Prostate gland (tissue), 2 donors: ENCODE data around the gene CARD14. TPM values are rescaled to one million over a fixed set of nuclear protein-coding genes. Genes with fewer than 3 reads are reported as not detected.

Source experiments
- DNase-seq: peaks from one replicate; pipeline ENCODE4 v3.0.0-alpha.2; 2019; ENCODE audit warnings: low spot score
- H3K27ac ChIP-seq, 2 donors: fragments of 200-600 bp; sonication (generic); 2 replicates each; pipeline ENCODE4 v1.5.1; 2017 to 2019
- H3K27me3 ChIP-seq: fragments of 200-600 bp; sonication (generic); replicated peaks from 2 replicates; pipeline ENCODE4 v1.5.1; 2019; ENCODE audit not compliant: insufficient read depth
- H3K36me3 ChIP-seq, 2 donors: fragments of 200-600 bp; sonication (generic); 1 replicate in 1 of 2; 2 replicates in 1 of 2; pipeline versions ENCODE4 v1.5.1 to v1.8.1; 2017 to 2019
- H3K4me1 ChIP-seq: fragments of 200-600 bp; sonication (generic); replicated peaks from 2 replicates; pipeline ENCODE4 v1.5.1; 2019
- H3K4me3 ChIP-seq, 2 donors: fragments of 200-600 bp; sonication (generic); 2 replicates each; pipeline ENCODE4 v1.5.1; 2017 to 2019
- H3K9me3 ChIP-seq: fragments of 200-600 bp; sonication (generic); 2 replicates; pipeline ENCODE4 v1.5.1; 2017
- CTCF ChIP-seq, 4 experiments: fragments of 200-600 bp in 2 of 4; fragments of 450-650 bp in 2 of 4; sonication (generic) in 2 of 4; IDR thresholded peaks; 1 replicate in 3 of 4; 2 replicates in 1 of 4; pipeline ENCODE4 v1.5.1; 2016 to 2019; ENCODE audit warnings: antibody characterized with exemption in 4 of 4, mild to moderate bottlenecking in 2 of 4, moderate library complexity in 2 of 4
- POLR2A ChIP-seq: fragments of 450-650 bp; IDR thresholded peaks from one replicate; pipeline ENCODE4 v1.6.1; 2016; ENCODE audit warnings: antibody characterized with exemption, mild to moderate bottlenecking
- POLR2AphosphoS5 ChIP-seq: sonication (generic); formaldehyde crosslinking; IDR thresholded peaks from one replicate; pipeline ENCODE4 v1.6.1; 2017; ENCODE audit warnings: antibody characterized with exemption
- WGBS: methylation state at CpG from one replicate; pipeline ENCODE4 v1.1.5; 2018; 5-methylcytosine and 5-hydroxymethylcytosine counted together
- intact Hi-C: fragments of 100-400 bp; cut with DNase I; formaldehyde crosslinking; loops from one replicate; pipeline ENCODE4 v1.14.2; 2022
- total RNA-seq, 2 donors: library from RNA; depleted of rRNA; stranded (reverse); fragments of >200 nt; gene quantifications; one replicate each; pipeline ENCODE4 v1.1.0, GENCODE V29; 2016

CARD14 gene
- total RNA-seq, 2 donors from 2014 or later = 10.2 to 27.3 TPM

DNA sequence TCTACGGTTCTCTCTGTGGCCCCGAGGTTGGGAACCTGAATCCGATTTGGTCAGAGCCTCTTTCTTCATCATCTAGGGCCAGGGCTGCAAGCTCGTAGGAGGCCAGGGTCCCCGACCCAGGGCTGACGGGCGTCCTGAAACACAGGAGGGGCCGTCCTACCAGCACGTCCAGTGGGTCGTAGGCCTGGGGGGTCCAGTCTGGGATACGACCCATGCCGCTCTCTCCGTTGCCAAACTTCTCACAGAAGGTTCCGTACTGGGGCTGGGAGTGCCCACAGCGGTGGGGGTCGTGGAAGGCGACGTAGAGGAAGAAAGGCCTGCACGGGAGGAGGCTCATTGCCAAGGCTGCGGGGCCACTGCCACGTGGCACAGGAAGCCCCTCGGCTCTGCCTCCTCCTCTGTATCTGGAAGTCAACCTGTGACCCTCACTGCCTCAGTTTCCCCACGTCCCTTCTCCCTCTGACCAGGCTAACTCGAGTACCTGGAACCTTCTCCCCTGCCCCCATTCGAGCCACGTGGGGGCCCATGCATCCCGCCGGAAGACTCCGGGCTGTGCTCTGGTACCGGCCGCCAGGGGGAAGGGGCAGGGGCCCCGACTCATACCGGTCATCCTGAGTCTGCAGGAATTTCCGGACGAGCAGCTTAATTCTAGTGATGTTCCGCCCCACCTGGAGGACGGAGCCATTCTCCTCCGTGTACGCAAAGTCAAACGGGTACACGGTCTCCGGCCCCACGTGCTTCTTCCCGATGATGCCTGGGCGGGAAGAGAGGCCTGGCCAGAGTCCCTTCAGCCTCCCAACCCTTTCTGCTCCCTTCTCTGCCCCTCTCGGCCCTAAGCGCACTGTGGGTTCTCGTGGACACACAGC is 44.4 kb downstream of the CARD14 start:
- H3K27me3 ChIP-seq = no peaks in the 10 kb centered on the region
- 91% methylated on average over 48 of the region's 48 CpGs for WGBS
- H3K4me1 ChIP-seq = no peaks in the 10 kb centered on the region
- intact Hi-C loops = no loop called here
- peaks cover 4 to 14% of the 10 kb centered on the region in 2 donors for H3K36me3 ChIP-seq
- no peak overlapping the region for H3K4me3 ChIP-seq
- DNase-seq = no peak
- no peaks in the 10 kb centered on the region for H3K9me3 ChIP-seq
- no peak overlapping the region for H3K27ac ChIP-seq
- TF ChIP-seq POLR2AphosphoS5 = no peak
- TF ChIP-seq CTCF (IDR thresholded peaks at IDR 0.05) = no peak
- TF ChIP-seq POLR2A = no peak

- Histone ChIP-seq H3K36me3 (peaks cover 4 to 13% of the 10 kb centered on the region in 2 donors), H3K4me3 (no peak overlapping the region), H3K27me3 (no peaks in the 10 kb centered on the region), H3K4me1 (no peaks in the 10 kb centered on the region), H3K27ac (no peak overlapping the region), H3K9me3 (no peaks in the 10 kb centered on the region)
- DNase-seq = no peak
- WGBS = 86% methylated on average over 15 of the region's 17 CpGs
- TF ChIP-seq CTCF (IDR thresholded peaks at IDR 0.05) (no peak), POLR2AphosphoS5 (no peak), POLR2A (no peak)
- intact Hi-C loops = no loop called here
Observed at GRCh38 chr17:80214878-80215210, 45.0 kb downstream of the CARD14 start.

DNA sequence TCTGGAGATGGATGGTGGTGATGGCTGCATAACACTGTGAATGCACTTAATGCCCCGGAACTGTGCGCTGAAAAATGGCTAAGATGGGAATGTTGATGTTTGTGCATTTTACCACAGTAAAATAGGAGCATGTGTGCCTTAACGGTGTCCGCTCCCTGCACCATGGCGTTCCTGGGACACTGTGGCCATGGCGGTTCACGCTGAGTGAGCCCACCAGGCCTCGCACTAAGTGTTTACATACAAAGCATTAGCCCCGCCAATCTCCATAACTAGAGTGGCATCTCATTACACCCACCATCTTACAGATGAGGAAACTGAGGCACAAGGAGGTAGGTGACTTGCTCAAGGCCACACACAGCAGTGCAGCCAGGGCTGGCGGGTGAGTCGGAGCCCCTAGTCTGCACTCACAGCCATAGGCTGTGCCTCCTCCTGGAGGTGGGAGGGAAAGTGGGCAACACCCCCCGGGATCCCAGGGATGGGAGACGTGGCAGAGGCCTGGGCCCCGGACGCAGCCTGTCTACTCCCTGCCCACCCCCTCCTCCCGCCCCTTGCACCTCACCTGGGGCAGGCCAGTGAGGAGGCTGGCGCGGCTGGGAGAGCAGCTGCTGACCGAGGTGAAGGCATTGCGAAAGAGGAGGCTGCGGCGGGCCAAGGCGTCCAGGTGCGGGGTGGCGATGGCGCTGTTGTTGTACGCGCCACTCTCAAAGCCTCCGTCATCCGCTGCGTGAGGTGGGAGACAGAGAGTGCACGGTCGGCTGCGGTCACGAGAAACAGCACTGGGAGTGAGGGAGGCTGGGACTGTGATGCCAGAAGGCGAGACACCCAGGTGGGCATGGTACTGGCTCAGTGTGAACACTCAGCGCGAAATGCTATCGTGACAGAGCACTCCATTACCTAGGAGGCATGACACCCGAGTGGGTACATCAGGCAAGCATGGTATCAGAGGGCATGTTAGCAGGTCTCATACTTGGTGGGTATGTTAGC is 46.9 kb downstream of the CARD14 start:
- peaks cover 4% of the 10 kb centered on the region for H3K4me1 ChIP-seq
- no peak overlapping the region for H3K27ac ChIP-seq
- intact Hi-C loops = no loop called here
- H3K27me3 ChIP-seq = no peaks in the 10 kb centered on the region
- no peaks in the 10 kb centered on the region for H3K36me3 ChIP-seq
- no peak overlapping the region for H3K4me3 ChIP-seq
- no peak for DNase-seq
- WGBS = 93% methylated on average over 40 of the region's 40 CpGs
- TF ChIP-seq POLR2A = no peak
- TF ChIP-seq POLR2AphosphoS5 = no peak
- no peak for TF ChIP-seq CTCF (IDR thresholded peaks at IDR 0.05)
- H3K9me3 ChIP-seq = no peaks in the 10 kb centered on the region

DNA sequence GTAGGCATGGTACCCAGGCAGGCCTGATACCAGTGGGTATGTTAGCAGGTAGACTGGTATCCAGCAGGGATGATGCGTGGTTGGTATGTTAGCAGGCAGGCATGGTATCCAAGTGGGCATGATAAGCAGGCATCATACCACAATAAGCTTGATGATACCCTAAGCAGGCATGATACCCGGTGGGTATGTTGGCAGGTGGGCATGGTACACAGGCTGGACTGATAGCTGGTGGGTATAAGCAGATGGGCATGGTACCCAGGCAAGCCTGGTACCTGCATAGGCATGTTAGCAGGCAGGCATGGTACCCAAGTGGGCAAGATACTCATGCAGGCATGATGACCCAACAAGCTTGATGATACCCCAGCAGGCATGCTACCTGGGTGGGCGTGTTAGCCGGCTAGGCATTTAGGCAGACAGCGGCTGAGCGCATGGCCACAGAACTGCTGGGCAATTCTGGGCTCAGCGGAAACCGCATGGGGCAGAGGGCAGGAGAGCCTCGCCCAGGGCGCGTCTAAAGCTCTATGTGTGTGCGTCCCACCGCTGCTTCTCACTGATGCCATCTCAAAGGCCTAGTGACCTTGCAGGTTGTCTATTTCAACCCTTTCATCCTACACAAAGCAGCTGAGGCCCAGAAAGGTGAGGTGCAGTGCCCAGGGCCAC is 48.0 kb downstream of the CARD14 start:
- Histone ChIP-seq H3K27ac (no peak overlapping the region), H3K4me3 (no peak overlapping the region), H3K9me3 (no peaks in the 10 kb centered on the region), H3K36me3 (no peaks in the 10 kb centered on the region), H3K4me1 (peaks cover 4% of the 10 kb centered on the region), H3K27me3 (no peaks in the 10 kb centered on the region)
- no peak for TF ChIP-seq CTCF (IDR thresholded peaks at IDR 0.05)
- no peak for TF ChIP-seq POLR2A
- TF ChIP-seq POLR2AphosphoS5 = no peak
- DNase-seq = no peak
- intact Hi-C loops = no loop called here
- 96% methylated on average over 13 of the region's 13 CpGs for WGBS
